NCI-H524 (cell line): ENCODE data around the gene PABPN1L.

Experiments used
- DNase-seq, 2 experiments: peaks; one replicate each; lab custom pipeline; 2025; lab: John Stamatoyannopoulos, UW

The PABPN1L gene

DNA sequence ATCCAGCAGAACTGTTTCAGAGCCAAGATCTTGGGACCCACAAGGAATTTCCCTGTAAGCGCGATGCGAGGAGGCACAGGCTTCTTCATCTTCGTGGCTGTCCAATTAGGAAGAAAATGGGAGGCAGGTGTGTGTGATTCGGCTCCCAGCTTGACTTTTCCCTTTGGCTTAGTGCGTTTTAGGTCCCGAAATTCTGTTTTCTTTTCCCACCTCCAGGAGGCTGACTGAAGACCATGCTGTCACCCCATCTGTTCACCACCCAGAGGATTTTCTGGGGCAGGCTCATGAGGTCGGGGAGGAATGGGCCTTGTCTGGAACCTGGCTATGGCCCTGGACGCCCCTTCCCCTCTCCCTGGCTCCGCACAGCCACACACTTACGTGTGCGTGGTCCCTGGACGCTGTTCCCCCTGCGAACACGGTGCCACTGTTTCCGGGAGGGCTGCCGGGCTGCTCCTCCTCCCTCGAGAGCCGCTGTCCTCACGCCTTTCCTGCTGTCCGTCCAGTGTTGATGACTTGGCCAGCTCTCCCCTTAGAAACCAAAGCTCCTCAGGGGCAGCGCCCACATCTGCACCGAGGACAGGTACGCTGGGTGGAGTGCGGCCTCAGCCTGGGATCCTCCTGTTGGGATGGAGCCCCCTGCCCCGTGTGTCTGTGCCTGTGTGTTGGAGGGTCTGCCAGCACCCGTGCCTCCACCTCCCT lies 2.7 kb upstream of the PABPN1L start:
- DNase-seq, result peak; percentile 89 to 93

DNA sequence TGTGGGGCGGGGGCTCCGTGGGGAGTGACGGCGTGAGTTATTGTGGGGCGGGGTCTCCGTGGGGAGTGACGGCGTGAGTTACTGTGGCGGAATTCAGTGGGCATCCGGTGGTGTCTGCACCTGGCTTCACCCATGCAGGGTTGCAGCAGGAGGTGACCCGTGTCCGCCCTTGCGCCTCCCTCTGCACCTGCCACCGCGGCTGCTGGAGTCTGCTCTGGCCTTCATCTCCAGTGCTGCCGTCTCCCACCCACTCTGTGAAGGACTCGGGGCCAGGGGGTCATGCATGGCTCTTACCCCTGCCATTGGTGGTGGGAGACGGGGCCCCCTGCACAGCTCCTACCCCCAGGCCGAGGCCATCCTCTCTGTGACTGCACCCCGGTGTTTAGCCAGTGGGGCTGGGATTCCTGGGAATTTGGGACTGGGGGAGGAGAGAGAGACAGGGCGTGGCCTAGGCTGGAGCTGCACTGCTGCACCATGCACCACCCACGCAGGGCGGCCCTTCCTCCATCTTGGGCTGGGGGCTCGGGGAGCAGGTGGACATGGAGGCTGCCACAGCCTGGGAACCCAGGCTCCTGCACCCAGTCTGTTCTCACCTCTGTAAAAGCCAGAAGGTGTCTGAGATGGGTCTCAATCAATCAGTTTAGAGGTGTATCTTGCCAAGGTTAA lies 1.3 kb upstream of the PABPN1L start:
- no peak for DNase-seq

DNA sequence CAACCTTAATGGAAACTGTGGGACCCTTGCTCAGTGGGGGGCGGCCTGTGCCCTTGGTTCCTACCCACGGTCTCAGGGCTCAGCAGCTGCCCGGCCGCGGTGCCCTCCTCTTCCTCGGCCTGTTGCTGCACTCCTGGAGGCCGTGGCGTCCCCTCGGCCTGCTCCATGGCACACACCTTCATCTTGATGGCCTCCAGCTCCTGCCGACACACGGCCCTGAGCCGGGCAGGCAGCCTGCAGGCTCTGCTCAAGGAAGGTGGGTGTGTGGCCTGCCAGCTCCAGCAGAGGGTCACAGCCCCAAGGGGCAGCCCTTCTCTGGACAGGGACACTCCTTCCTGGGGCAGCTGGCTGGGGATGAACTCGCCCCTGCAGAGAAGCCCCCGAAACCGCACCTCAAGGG lies 718 bp downstream of the PABPN1L start:
- DNase-seq, result no peak

DNA sequence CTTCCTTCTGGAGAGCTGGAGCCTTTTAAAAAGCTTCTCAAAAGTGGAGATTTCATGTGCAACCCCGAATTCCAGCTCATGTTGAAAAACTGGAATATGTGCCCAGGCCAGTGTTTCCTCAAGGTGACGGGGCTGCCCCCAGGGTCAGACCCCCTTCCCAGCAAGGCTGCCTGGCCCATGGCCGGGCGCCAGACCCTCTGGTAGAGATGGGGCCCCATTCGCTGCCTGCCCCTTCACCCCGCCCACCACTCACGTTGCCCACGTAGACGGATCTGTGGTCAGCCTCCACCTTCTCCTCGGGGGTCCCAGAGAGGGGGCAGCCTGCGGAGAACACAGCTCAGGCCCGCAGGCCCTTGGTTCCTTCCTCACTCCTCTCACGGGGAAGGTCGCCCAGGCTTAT lies 1.1 kb downstream of the PABPN1L start:
- DNase-seq, result no peak

DNA sequence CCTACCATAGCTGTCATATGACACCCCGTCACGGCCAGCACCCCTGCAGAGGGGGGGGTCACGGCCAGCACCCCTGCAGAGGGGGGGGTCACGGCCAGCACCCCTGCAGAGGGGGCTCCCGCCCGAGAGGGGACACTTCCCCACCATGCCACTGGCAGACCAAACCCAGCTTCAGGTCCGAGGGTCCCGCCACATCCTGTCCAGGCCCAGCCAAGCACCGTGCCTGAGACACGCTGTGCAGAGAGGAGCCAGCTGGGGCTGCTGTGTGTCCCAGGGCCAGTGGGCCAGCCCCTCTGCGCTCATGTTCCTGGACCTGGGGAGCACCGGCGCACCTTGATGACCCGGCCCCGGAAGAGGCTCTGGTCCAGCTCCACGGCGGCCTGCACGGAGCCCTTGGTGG lies 1.9 kb downstream of the PABPN1L start:
- no peak for DNase-seq

DNA sequence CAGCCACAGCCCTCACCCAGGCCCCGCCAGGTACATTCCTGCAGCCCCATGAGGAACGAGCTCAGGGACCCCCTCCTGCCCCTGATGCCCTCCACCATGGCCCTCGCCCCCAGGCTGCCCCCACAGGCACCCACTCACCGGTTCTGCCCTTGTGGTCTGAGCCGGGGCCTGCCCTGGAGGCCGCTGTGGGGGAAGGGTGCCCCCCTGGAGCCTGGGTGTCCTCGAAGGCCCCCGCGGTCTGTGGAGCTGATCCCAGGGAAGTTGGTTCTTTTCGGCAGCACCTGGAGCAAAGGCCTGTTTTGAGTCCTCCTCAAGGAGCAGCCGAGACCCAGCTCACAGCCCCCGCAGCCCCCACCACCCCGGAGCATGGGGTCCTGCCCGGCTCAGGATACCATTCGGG lies 2.4 kb downstream of the PABPN1L start:
- no peak for DNase-seq

DNA sequence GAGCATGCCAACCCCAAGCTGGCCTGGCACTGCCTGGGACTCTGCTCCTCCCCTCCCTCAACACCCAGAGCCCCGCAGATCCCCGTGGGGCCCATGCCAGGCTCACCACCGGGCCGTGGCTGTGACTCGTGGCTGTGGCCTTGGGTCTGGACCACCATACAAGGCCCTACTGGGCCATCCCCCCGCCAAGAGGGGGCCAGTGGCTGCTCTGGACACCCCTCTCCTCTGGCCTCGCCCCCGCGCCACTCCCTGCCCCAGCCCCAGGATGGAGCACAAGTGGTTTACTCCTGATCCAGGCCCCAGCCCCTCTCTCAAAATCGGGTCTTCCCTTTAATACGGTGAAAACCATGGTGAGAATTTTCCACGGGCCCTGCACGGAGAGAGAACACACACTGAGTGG lies 3.0 kb downstream of the PABPN1L start:
- no peak for DNase-seq

DNA sequence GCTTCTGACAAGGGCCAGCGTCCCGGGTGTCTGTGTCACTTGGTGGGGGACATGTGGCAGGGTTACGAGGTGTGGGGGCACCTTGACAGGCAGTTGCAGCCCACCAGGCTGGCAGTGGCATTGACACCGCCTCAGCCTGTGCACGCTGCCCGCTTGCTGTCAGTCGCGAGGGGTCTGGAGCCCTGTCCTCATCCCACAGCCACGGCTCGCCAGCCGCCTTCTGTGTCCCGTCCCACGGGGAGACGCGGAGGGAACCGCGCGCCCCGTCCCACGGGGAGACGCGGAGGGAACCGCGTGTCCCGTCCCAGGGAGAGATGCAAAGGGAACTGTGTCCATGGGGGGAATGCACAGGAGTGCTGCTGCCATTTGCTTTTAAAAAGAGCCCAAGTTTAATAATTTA lies 3.5 kb downstream of the PABPN1L start:
- no peak for DNase-seq

DNA sequence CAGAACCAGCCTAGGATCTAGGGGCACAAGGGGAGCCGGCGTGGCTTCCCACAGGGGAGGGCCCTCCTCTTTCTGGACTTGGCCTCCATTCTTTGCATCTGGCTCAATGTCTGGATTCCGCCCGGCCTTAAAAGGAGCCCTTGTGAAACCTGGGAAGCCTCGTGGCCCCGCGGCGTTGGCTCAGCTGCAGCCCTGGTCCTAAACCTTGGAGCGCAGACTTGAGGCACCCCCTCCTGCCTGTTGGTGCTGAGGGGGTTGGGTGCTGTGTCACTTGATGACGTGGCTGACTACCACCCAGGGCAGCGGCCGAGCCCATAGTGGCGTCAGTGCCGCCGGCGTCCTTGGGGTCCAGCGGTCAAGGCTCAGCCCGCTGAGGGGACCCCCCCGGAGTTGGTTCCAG lies 5.1 kb downstream of the PABPN1L start:
- DNase-seq, result no peak

DNA sequence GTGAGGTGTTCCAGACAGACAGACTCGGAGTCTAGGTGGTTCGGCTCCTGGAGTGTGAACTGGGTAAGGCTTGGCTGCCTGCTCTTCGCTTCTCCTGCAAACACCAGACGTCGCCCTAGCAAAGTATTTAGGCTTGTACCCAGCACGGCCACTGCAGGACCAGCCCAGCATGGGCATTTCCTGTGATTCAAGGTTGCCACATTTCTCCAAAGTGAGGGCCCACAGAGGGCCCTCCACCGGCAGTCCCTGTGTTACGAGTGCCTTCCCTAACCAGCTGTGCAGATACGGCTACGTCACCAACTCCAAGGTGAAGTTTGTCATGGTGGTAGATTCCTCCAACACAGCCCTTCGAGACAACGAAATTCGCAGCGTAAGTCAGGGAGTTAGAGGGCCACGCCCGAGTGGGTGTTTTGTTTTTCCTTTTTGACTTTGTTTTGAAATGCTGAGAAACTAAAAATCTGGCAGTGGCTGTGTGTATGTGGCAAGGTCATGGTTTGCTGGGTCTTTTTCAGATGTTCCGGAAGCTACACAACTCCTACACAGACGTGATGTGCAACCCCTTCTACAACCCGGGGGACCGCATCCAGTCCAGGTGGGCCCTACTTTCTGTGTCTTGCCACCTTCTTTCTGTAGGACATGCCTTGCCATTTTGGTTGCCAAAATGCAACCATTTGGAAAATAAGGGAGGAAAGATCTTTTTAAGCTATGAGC lies 6.9 kb downstream of the PABPN1L start:
- DNase-seq, result no peak

DNA sequence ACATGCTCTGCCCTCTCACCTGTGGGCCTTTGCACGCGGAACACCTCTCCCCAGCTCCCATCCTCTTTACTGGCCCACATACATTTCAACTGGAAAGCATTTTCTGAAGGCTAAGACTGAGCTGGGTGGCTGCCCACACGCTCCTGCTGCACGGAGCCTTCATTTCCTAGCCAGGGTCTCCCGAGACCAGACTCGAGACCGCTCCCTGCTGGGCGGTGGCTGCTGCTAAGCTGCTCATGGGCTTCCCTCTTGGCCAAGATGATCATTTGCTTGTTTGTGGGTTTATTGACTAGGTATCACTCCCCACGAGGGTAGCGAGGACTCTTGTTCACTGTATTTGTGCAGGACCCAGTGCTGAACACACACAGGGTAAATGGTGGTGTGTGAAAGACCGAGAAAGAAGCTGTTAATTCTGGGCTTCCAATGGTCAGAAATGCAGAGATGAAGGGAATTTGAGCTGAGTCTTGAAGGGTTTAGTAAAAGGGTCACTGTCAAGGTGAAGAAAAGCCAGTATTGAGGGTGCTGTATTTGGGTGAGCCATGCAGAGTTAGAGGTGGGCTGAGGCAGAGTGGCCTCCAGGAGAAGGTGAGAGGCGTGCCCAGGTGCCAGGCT lies 8.6 kb downstream of the PABPN1L start:
- peak; percentile 44 to 72 for DNase-seq

DNA sequence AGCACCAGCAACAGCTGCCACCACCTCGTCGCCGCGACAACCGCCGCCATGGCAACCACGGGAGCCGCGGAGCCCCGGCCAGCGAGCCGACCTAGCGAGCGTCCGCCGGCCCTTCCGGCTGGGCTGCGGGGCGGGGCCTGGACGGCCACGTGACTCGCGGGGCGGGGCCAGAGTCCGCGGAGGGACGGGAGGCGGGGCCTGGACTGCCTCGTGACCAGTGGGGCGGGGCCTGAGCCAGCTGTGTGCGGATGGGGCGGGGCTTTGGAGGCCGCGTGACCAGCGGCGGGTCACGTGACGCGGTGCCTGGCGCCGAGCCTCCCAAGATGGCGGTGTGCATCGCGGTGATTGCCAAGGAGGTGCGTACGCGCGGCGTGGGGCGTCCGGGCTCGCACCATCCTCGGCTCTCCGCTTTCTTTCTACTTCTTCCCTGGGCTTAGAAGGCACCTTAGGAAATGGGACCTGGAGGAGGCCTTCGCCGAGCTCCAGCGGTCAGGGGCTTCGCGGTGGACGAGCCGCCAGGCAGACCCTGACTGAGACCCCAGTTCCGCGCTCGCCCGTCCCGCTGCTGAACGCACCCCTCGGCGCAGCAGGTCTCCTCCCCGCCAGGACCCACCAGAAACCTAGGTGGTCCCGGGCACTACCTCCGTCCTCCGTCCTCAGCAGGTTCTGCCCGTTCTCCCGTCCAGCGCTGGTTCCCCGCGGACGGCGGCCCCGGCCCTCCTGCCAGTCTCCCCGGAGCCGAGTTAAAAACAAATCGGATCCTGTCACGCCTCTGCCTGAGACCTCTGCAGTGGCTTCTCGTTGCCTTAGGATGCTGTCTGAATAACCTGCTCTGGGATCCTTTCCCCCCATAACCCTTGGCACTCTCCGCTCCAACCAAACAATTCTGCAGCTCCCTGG lies 9.4 kb downstream of the PABPN1L start, which contains the start of the genes GALNS and TRAPPC2L:
Gene GALNS, minus strand, starts transcription at position 120 of the 900 bp plus-strand sequence. Its CDS starts 70 bp downstream, at position 50.
Gene TRAPPC2L, plus strand, starts transcription at position 300 of the 900 bp plus-strand sequence. Its CDS starts 24 bp downstream, at position 324.
- DNase-seq, result peak; percentile 90 to 98

DNA sequence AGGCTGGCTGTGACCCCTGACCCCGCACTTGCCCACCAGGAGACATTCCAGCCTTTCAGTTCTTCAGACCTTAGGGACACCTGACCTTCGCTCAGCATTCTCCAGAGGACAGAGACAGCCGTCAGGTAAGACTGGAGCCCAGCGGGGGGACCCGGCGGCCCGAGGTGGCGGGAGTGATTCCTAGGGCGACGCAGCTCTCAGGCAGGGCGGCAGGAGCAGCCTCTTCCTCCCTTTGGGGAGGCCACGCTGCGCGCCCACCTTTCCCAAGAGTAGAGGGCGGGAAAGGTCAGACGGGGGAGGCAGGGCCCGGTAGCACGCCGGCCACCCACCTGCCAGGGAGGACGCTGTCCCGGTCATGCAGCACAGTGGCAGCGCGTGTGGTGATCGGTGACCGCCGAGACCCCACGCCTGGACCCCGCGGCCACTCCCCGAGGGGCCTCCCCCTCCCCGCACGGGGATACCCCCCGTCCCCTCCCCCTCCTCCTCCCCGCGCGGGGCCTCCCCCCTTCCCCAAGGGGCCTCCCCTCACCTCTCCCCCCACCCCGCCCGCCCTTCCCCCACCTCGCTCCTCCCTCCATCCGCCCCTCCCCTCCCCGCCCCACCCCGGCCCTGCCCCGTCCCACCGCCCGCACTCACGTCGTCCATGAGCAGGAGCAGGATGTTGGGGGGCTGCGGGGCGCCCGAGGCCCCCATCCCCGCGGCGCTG lies 10.2 kb downstream of the PABPN1L start:
- no peak for DNase-seq

DNA sequence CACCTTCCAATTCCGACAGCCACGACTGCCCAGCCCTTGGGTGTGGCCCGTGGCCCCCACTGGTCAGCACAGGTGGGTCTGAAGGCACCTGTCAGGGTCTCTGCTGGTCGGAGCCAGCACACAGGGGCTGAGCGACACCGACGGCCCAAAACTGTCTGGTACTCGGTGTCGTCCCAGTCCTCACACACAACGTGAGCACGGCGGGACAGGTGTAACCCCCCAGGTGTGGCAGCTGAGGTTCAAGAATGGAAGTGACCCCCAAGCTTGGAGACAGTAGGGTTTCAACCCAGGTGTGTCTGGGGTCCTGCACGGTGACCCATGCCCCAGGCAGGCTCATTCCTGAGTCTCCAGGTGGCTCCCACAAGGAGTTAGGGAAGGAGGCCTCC lies 10.7 kb downstream of the PABPN1L start:
- no peak for DNase-seq

DNA sequence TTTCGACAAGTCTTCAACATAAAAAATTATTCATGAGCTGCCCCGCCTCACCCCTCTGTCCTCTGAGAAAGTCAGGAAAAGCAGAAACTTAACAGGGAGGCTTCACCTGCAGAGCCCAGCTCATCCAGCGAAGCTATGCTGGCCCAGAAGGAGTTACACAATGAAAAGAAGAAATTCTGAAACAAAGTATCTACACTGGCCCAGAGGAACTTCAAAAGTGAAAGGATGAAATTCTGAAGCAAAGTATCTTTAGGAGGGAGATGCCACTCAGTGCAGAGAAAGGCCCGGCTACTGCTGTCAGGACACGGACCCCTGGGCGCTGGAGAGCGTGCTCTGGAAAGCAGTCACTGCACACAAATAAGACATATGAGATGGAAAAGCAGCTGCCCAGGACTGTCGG lies 11.3 kb downstream of the PABPN1L start:
- no peak for DNase-seq

DNA sequence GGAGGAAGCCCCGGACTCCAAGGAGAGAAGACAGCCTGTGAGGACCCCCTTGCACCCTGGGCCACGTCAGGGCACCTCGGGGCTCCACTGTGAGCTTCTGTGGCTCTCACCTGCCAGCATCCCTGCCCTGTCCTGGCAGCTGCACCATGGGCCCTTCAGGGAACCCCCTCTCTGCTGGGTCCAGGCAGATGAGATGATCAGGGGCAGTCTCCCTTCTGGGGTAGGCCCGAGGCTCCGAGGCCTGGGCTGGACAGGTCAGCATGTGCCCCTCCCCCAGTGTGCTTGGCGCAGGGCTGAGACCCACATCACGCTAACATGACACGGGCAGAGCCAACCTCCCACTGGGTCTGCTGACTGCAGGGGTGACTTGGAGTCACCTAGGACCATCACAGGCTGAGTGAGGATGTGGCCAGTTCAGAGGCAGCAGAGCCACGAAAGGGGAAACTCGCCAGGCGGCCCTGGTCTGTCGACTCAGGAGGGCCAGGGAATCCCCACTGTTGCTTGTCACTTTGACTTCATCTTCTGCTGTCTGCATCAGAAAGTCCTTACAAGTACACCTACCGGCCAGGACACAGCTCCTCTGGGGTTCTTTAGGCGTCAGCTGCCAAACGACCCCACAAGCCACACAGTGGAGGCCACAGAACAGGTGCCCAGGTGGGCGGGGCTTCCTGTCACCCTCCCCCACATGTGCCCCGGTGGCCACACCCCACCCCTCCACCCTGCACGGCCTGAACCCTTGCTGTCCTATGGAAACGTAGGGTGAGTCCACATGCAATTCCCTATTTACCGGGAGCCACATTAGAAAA lies 12.0 kb downstream of the PABPN1L start:
- DNase-seq, result no peak

DNA sequence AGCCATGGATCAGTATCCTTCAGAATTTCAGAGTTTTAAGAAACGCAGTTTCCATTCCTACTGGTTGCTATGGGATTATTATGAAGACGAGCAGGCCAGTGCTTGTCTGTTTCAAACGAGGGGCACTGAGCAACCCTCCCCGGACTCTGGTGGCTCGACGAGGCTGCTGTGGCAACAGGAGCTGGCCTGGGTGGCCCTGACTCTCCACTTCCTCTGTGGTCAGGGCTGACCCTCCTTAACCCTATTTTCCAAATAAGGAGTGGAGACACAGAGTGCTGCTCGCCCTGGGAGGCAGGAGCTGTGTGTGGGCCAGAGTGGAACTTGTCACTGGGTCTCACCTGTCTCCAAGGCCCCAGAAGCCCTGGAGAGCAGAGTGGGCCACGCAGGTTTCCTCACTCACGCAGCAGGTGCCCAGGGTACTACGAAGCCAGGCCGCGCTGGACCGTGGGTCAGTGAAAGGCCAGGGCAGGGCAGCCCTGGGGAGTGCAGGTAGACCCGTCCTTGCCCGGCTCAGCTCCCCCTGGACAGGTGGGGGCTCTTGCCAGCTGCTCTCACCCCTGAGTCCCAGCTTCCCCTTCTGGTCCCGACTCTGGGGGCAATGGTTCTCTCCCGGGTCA lies 13.0 kb downstream of the PABPN1L start:
- DNase-seq, result no peak

DNA sequence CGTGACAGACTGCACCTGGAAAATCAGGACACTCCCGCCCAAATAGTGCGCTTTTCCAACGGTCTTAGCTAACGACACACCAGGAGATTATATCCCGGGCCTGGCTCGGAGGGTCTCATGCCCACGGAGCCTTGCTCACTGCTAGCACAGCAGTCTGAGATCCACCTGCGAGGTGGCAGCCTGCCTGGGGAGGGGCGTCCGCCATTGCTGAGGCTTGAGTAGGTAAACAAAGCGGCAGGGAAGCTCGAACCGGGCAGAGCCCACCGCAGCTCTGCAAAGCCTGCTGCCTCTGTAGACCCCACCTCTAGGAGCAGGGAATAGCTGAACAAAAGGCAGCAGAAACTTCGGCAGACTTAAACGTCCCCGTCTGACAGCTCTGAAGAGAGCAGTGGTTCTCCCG lies 14.8 kb downstream of the PABPN1L start:
- DNase-seq, result no peak

DNA sequence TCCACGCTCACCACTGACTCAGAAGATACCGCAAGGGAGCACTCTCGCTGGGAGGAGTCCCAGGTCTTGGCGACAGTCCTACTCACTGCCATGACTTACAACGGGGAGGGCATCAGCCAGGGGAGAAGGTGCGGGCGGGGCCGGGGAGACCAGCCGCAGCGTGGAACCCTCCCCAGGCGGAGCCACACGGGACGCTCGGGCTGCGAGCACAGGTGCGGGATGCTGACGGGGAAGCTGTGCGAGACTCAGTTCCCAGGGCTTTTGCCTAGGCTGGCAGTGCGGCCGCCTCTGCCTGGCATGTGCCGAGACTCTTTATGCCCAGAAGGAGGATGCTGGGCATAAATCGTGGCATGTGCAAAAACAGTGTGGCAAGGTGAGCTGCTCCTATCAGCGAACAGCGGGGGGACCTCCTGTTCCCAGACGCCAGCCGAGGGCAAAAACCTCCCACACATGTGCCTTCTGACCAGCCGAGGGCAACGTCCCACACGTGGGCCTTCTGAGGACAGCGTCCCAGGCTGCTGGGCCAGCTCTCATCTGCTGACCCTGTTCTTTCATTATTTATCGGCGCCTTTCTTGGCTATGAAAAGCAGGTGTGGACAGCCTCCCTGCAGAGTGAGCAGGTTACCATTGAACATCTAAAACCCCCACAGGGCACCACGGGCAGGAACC lies 15.8 kb downstream of the PABPN1L start:
- DNase-seq, result no peak
